HepG2 (cell line): ENCODE measurements around the gene LRGUK. TPM values are rescaled to one million over a fixed set of nuclear protein-coding genes. Genes with fewer than 3 reads are reported as not detected.

Source experiments
- ATAC-seq: fragments of 200-7000 bp; cut with Tn5 transposase; 3 replicates; pipeline ENCODE4 v1.9.1; 2020; ENCODE audit warnings: mild to moderate bottlenecking, moderate library complexity
- BruUV-seq: library from RNA; stranded (reverse); fragments of 400-500 nt; replicated peaks from 2 replicates; lab custom pipeline; 2021; lab: Mats Ljungman, UMichigan
- CTCF ChIA-PET: fragments of 300-600 bp; formaldehyde crosslinking; extraction: SDS; loops from one replicate; lab custom pipeline; 2021; ENCODE audit warnings: low total read pairs, inconsistent platforms, low intra/inter-chr PET ratio; lab: Yijun Ruan, JAX
- POLR2A ChIA-PET: fragments of 350-600 bp; sonication (Branson Sonifier 250); formaldehyde crosslinking; loops from one replicate; lab custom pipeline; 2020; ENCODE audit warnings: antibody characterized with exemption, inconsistent platforms; lab: Yijun Ruan, JAX
- DNase-seq: peaks from one replicate; pipeline ENCODE4 v3.0.0-alpha.2; 2015; ENCODE audit warnings: low spot score
- FAIRE-seq: peaks from 3 replicates; lab custom pipeline; 2011; peaks lifted over from hg19 to GRCh38; lab: Jason Lieb, UNC
- H2AFZ ChIP-seq: one replicate; pipeline ENCODE4 v1.6.1; 2011; ENCODE audit warnings: low read length, inconsistent platforms
- H3K27ac ChIP-seq: fragments of 300-600 bp; 3 replicates; pipeline ENCODE4 v1.8.0; 2011; ENCODE audit warnings: mixed run types, mild to moderate bottlenecking, mixed read lengths, low read length, inconsistent platforms; ENCODE audit not compliant: insufficient read depth; ENCODE audit errors: extremely low read length
- H3K27me3 ChIP-seq, 2 experiments: fragments of 200-600 bp in 1 of 2; 2 replicates in 1 of 2; 3 replicates in 1 of 2; pipeline versions ENCODE4 v1.6.0 to v1.8.0; 2011; ENCODE audit warnings: low read length in 2 of 2, mild to moderate bottlenecking in 2 of 2, moderate library complexity in 2 of 2, inconsistent platforms in 1 of 2; ENCODE audit not compliant: insufficient read depth in 2 of 2, control insufficient read depth in 1 of 2
- H3K36me3 ChIP-seq, 2 experiments: fragments of 200-600 bp in 1 of 2; replicated peaks in 1 of 2; 2 replicates in 1 of 2; 3 replicates in 1 of 2; pipeline versions ENCODE4 v1.5.1 to v1.8.0; 2011; ENCODE audit warnings: low read length in 2 of 2, inconsistent platforms in 1 of 2; ENCODE audit not compliant: insufficient read depth in 2 of 2, control insufficient read depth in 1 of 2
- H3K4me1 ChIP-seq: 2 replicates; pipeline ENCODE4 v1.5.1; 2012; ENCODE audit warnings: low read length, inconsistent platforms; ENCODE audit not compliant: insufficient read depth
- H3K4me2 ChIP-seq: 2 replicates; pipeline ENCODE4 v1.6.0; 2011; ENCODE audit warnings: low read depth, low read length, inconsistent platforms
- H3K4me3 ChIP-seq, 3 experiments: fragments of 200-600 bp in 1 of 3; sonication (generic), shearing (Covaris generic) in 1 of 3; replicated peaks in 1 of 3; 2 replicates each; pipeline ENCODE4 v1.5.1; 2011 to 2016; ENCODE audit warnings: low read length in 3 of 3, inconsistent platforms in 2 of 3, low read depth in 2 of 3, mild to moderate bottlenecking in 2 of 3, control low read depth in 1 of 3, mixed read lengths in 1 of 3; ENCODE audit not compliant: insufficient read depth in 1 of 3
- H3K79me2 ChIP-seq: one replicate; pipeline ENCODE4 v1.6.1; 2011; ENCODE audit warnings: low read length, inconsistent platforms; ENCODE audit not compliant: insufficient read depth
- H3K9ac ChIP-seq: 2 replicates; pipeline ENCODE4 v1.6.0; 2011; ENCODE audit warnings: mild to moderate bottlenecking, low read depth, low read length, inconsistent platforms; ENCODE audit not compliant: insufficient read depth
- H3K9me3 ChIP-seq: 2 replicates; pipeline ENCODE4 v1.5.1; 2012; ENCODE audit warnings: mild to moderate bottlenecking, low read length
- H4K20me1 ChIP-seq: 2 replicates; pipeline ENCODE4 v1.6.0; 2011; ENCODE audit warnings: inconsistent platforms, mild to moderate bottlenecking, low read length, moderate library complexity; ENCODE audit not compliant: insufficient read depth
- ATAD3A ChIP-seq: sonication (generic); formaldehyde crosslinking; IDR thresholded peaks from 2 replicates; pipeline ENCODE4 v1.4.0; 2020; ENCODE audit warnings: missing genetic modification reagents
- CAMTA2 ChIP-seq: sonication (generic); formaldehyde crosslinking; IDR thresholded peaks from 2 replicates; pipeline ENCODE4 v1.4.0; 2020; ENCODE audit warnings: mild to moderate bottlenecking, missing genetic modification reagents, borderline replicate concordance
- POGZ ChIP-seq: sonication (generic); formaldehyde crosslinking; IDR thresholded peaks from 2 replicates; pipeline ENCODE4 v1.4.0; 2020; ENCODE audit warnings: mild to moderate bottlenecking, missing genetic modification reagents
- RBM22 ChIP-seq: fragments of 200-400 bp; formaldehyde crosslinking; optimal IDR thresholded peaks from 2 replicates; pipeline ENCODE3; 2017; ENCODE audit warnings: mild to moderate bottlenecking, low read length, moderate library complexity
- ZNF746 ChIP-seq: sonication (generic); formaldehyde crosslinking; IDR thresholded peaks from 2 replicates; pipeline ENCODE4 v1.8.0; 2022; ENCODE audit warnings: mild to moderate bottlenecking, missing genetic modification reagents
- ZNF766 ChIP-seq: sonication (generic); formaldehyde crosslinking; IDR thresholded peaks from 2 replicates; pipeline ENCODE4 v1.5.0; 2020; ENCODE audit warnings: missing genetic modification reagents, borderline replicate concordance
- WGBS: methylation state at CpG from one replicate; pipeline ENCODE4 v1.1.6; 2017; ENCODE audit warnings: low lambda C conversion rate; 5-methylcytosine and 5-hydroxymethylcytosine counted together
- in situ Hi-C: cut with HindIII; loops from 2 replicates; pipeline ENCODE4 v1.10.0; 2017; ENCODE audit warnings: low pct_unique_long_range_greater_than_20kb; ENCODE audit not compliant: extremely low pct_ligation_motif_present
- intact Hi-C: fragments of 100-400 bp; cut with micrococcal nuclease; formaldehyde crosslinking; loops from one replicate; pipeline ENCODE4 v1.10.0; 2022; ENCODE audit not compliant: unreplicated experiment
- polyA plus RNA-seq, 8 experiments: library from polyadenylated mRNA; depleted of rRNA in 3 of 8; stranded (reverse) in 7 of 8; unstranded in 1 of 8; fragments of >200 nt; fragmentation: Illumina TruSeq in 4 of 8; extraction: Trizol in 4 of 8; gene quantifications; 2 replicates each; pipeline versions ENCODE4 v1.2.1 to v1.2.3, GENCODE V29; 2011 to 2016; ENCODE audit warnings: low read depth in 4 of 8, missing spikeins in 1 of 8, mixed read lengths in 1 of 8; ENCODE audit not compliant: insufficient read depth in 1 of 8
- total RNA-seq, 5 experiments: library from RNA; depleted of rRNA; stranded (reverse); fragments of >200 nt; fragmentation: Illumina TruSeq; extraction: Trizol; gene quantifications; 2 replicates each; pipeline ENCODE4 v1.2.3, GENCODE V29; 2016; ENCODE audit warnings: low read depth in 1 of 5
- TF ChIP-seq, protein P1 (sequence below): sonication (generic); formaldehyde crosslinking; IDR thresholded peaks from 2 replicates; pipeline ENCODE4; 2020; ENCODE audit warnings: missing genetic modification reagents, mild to moderate bottlenecking, borderline replicate concordance

Gene LRGUK
- total and polyA plus RNA-seq, 2 of the 13 experiments (the other 11 are each of a cell fraction or from before 2014, with no cell fraction given): 0.18 to 0.20 TPM

DNA sequence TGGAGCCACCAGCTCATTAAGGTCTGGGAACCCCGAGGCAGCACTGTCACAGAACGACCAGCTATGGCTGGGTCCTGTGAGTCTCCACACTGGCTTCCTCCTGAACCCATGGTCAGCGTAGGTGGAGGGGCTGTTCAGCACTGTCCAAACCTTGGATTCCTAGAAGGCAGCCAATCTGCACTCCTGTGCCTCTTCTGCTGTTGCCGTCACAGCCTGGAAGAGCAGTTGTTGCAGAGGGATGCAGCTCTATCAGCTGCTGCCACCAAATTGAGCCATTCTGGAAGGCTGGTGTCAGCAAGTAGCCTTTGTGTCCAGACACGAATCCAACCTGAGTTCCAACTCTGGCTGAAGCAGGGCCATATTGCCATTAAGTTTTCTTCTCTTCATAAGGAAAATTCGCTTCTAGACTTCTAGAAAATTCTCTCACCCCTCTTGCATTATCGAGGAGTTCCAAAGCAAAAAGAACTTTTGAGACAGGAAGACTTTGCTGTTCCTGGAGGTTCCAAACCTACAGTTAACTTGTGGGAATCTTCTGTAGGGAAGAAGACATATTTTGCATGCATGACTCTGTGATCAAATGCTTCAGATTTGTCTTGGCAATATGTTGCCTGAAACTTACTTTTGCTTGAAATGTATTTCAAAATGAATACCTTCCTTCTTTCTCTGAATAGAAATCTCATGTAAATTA lies 84.0 kb downstream of the LRGUK start:
- WGBS: 4% methylated on average over 5 of the region's 7 CpGs
- H3K9ac ChIP-seq: no peak overlapping the region
- TF ChIP-seq, protein P1, sequence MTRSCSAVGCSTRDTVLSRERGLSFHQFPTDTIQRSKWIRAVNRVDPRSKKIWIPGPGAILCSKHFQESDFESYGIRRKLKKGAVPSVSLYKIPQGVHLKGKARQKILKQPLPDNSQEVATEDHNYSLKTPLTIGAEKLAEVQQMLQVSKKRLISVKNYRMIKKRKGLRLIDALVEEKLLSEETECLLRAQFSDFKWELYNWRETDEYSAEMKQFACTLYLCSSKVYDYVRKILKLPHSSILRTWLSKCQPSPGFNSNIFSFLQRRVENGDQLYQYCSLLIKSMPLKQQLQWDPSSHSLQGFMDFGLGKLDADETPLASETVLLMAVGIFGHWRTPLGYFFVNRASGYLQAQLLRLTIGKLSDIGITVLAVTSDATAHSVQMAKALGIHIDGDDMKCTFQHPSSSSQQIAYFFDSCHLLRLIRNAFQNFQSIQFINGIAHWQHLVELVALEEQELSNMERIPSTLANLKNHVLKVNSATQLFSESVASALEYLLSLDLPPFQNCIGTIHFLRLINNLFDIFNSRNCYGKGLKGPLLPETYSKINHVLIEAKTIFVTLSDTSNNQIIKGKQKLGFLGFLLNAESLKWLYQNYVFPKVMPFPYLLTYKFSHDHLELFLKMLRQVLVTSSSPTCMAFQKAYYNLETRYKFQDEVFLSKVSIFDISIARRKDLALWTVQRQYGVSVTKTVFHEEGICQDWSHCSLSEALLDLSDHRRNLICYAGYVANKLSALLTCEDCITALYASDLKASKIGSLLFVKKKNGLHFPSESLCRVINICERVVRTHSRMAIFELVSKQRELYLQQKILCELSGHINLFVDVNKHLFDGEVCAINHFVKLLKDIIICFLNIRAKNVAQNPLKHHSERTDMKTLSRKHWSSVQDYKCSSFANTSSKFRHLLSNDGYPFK: no peak
- no peak for TF ChIP-seq CAMTA2
- no peak for TF ChIP-seq ZNF746 (CRISPR knock-in tag)
- no peak for TF ChIP-seq POGZ (CRISPR knock-in tag)
- TF ChIP-seq ZNF766: no peak
- TF ChIP-seq RBM22: no peak
- no peak for TF ChIP-seq ATAD3A (CRISPR knock-in tag)
- no peak overlapping the region for H3K27ac ChIP-seq
- no peaks in the 10 kb centered on the region for H4K20me1 ChIP-seq
- in situ Hi-C loops: no loop called here
- H3K4me3 ChIP-seq: no peak overlapping the region
- intact Hi-C loops: no loop called here
- ChIA-PET POLR2A (no interaction called here), CTCF (no interaction called here)
- H3K36me3 ChIP-seq: no peaks in the 10 kb centered on the region
- no peaks in the 10 kb centered on the region for H3K4me1 ChIP-seq
- FAIRE-seq (no peak), DNase-seq (no peak), ATAC-seq (peak; percentile 26; the same call in 2 of the 3 replicates)
- BruUV-seq: no TSS peak
- H3K27me3 ChIP-seq: peaks cover 3 to 36% of the 10 kb centered on the region in 2 experiments
- H3K4me2 ChIP-seq: no peak overlapping the region
- H3K9me3 ChIP-seq: no peaks in the 10 kb centered on the region
- no peak overlapping the region for H2AFZ ChIP-seq
- H3K79me2 ChIP-seq: no peaks in the 10 kb centered on the region
